Measurements from ENCODE around the gene RAB44.

Gene RAB44

DNA sequence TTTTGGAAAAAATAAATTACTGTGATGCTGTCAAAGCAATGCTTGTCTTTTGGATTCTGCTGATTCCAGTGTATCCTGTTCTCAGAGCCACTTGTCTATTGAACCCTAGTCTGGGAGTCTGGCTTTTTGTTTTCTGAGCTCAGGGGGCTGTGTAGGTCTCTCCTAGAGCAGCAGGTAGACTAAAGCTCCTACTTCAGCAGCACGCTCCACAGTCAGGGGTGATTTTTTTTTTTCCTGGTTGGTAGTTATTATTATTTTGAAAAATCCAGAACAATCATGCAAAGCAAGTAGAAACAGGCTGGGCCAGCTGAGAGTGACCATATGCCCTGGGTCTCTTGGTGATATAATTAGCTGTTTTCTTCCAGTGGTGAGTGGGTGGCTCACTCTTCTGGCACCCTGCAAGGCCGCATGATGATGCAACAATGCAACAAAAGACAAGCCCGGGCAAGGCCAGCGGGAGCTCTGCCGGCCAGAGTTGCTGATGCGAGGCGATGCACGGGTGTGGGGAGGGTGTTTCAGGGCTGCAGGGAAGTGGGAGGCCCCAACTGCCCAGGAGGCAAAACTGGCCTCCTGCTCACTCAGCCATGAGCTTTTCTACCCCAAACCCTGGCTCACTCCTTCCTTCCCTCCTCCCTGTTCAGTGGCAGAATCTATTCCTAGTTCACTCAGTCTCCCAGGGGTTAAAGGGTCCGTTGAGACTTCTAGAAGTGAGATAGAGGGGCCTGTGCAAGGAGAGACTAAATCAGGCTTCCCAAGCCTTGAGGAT lies 30.6 kb upstream of the RAB44 start:
- peak in 9 of 10 donors; percentile 44 to 95 (median 66) for DNase-seq
- intact Hi-C loops (cut with DNase I) = no loop called here

DNA sequence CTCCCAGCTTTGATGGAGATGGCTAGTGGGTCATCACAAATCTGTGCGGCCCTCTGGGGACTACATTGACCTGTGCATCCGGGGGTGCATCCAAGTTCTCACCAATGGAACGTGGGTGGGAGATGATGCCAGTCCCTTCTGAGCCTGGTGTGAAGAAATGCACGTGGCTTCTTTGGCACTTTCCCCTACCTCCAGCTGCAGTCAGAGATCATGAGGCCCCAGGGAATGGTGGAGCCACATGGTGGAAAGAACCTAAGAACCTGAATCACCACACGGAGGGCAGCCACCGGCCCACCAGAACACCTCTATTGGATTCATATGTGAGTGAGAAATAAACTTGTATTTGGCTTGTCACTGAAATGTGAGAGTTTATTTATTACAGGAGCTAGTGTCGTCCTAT lies 29.0 kb upstream of the RAB44 start:
- DNase-seq = peak in 1 of 10 donors; percentile 38
- intact Hi-C loops (cut with DNase I) = no loop called here

DNA sequence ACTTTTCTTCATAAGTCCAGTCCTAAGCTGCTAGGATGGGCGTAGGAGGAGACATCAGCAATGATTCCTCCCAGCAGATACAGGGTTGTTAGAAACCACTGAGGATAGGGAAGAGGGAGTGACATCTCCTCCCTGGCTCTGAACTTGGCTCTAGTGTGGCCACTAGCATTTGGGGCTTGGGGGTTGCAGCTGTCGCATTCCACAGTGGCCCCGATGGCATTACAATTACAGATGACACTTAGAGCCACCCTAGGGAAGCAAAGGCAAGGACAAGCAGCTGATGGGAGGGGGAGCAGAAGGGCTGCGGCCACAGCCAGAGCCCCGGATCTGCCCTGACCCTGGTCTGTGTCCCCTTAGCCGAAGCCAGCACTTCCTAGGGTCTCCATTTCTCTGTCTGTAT lies 28.6 kb upstream of the RAB44 start:
- intact Hi-C loops (cut with DNase I) = no loop called here
- DNase-seq = peak in 1 of 10 donors; percentile 22

DNA sequence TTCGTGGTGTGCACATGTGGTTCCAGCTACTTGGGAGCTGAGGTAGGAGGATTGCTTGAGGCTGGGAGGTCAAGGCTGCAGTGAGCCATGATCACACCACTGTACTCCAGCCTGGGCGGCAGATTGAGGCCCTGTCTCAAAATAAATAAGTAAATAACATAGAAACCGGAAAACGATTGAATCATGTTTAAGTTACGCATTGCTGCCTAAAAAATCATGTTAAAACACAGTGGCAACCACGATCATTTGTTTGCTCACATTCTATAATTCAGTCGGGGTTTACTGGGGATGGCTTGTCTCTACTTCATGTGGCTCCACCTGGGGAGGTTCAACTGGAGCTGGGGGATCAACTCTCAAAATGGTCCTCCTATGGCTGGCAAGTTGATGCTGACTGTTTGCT lies 27.4 kb upstream of the RAB44 start:
- intact Hi-C loops (cut with DNase I) = no loop called here
- no peak for DNase-seq

DNA sequence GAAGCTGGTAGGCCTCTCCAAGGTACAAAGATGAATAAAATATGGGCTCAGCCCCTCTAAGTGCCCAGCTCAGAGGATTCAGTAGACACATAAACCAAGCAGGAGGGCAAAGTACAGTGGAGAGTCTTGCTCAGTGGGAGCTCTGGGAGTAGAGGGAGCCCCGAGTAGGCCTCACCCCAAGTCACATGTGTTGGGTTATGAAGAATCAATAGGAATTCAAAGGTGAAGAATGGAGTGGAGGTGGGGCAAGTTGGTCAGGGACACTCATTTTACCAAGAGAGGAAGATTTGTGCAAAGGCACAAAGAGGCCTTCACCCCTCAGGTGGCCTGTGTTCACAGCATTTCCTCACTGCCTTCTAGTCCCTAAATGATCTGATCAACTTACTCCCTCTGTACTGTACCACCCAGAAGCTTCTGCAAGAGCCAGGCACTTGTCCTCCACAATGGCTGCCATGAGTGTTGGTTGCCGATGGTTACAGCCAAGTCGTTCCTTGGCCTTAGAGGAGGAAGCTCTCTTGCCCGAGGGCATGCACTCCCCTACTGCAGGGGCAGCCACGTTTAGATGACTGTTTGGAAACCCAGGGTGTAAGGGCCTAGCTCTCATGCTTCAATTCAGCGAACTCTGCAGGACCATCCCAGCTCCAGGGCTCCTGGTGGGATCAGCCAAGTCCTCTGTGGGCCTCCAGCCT lies 25.8 kb upstream of the RAB44 start:
- peak in 2 of 10 donors; percentile 32 to 41 for DNase-seq
- intact Hi-C loops (cut with DNase I) = no loop called here

DNA sequence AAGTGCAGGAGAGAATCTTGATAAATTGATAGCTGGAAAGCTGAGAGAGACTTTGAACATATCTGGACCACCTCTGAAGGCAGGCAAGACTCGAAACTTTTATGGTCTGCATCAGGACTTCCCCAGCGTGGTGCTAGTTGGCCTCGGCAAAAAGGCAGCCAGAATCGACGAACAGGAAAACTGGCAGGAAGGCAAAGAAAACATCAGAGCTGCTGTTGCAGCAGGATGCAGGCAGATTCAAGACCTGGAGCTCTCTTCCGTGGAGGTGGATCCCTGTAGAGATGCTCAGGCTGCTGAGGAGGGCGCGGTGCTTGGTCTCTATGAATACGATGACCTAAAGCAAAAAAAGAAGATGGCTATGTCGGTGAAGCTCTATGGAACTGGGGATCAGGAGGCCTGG lies 23.7 kb upstream of the RAB44 start:
- intact Hi-C loops (cut with DNase I) = no loop called here
- DNase-seq = peak in 2 of 10 donors; percentile 35 to 45

DNA sequence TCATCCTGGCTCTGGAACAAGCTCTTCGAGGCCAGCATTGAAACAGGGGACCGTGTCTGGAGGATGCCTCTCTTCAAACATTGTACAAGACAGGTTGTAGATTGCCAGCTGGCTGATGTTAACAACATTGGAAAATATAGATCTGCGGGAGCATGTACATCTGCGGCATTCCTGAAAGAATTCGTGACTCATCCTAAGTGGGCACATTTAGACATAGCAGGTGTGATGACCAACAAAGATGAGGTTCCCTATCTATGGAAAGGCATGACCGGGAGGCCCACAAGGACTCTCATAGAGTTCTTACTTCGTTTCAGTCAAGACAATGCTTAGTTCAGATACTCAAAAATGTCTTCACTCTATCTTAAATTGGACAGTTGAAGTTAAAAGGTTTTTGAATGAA lies 22.7 kb upstream of the RAB44 start:
- intact Hi-C loops (cut with DNase I) = no loop called here
- DNase-seq = peak in 1 of 10 donors; percentile 12

DNA sequence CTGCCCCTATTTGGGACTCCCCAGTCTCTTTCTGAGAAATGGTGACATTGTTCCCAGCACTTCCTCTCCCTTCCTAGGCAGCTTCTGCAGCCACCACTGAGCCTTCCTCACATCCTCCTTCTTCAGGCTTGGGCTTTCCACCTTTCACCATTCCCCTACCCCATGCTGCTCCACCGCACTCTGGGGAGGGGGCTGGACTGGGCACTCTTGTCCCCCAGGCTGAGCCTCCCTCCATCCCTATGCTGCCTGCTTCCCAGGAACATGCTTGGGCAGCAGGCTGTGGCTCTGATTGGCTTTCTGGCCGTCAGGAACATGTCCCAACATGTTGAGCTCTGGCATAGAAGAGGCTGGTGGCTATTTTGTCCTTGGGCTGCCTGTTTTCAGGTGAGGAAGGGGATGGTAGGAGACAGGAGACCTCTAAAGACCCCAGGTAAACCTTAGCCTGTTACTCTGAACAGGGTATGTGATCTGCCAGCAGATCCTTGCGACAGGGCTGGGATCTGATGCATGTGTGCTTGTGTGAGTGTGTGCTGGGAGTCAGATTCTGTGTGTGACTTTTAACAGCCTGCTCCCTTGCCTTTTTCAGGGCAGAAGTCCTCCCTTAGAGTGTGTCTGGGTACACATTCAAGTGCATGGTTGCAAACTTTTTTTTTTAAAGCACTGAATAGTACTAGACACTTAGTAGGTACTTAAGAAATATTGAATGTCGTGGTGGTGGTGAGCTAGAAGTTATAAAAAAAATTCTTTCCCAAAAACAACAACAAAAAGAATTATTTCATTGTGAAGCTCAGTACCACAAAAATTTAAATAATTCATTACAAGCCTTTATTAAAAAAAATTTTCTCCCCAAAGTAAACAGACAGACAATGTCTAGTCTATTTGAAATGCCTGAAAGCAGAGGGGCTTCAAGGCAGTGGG lies 21.2 kb upstream of the RAB44 start:
- intact Hi-C loops (cut with DNase I) = no loop called here
- peak in 1 of 10 donors; percentile 53 for DNase-seq

DNA sequence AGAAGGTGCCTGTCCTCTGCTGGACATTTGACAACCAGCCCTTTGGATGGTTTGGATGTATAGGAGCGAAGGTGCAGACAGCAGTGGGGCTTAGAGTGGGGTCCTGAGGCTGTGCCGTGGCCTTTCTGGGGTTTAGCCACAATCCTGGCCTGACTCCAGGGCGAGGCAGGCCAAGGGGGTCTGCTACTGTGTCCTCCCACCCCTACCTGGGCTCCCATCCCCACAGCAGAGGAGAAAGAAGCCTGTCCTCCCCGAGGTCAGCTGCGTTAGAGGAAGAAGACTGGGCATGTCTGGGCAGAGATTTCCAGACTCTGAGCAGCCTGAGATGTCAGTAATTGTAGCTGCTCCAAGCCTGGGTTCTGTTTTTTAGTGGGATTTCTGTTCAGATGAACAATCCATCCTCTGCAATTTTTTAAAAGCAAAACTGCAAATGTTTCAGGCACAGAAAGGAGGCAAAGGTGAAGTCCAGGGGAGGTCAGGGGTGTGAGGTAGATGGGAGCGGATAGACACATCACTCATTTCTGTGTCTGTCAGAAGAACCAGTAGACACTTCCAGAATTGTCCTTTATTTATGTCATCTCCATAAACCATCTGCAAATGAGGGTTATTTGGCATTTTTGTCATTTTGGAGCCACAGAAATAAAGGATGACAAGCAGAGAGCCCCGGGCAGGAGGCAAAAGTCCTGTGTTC lies 20.4 kb upstream of the RAB44 start:
- intact Hi-C loops (cut with DNase I) = no loop called here
- DNase-seq = peak in 2 of 10 donors; percentile 40 to 70

DNA sequence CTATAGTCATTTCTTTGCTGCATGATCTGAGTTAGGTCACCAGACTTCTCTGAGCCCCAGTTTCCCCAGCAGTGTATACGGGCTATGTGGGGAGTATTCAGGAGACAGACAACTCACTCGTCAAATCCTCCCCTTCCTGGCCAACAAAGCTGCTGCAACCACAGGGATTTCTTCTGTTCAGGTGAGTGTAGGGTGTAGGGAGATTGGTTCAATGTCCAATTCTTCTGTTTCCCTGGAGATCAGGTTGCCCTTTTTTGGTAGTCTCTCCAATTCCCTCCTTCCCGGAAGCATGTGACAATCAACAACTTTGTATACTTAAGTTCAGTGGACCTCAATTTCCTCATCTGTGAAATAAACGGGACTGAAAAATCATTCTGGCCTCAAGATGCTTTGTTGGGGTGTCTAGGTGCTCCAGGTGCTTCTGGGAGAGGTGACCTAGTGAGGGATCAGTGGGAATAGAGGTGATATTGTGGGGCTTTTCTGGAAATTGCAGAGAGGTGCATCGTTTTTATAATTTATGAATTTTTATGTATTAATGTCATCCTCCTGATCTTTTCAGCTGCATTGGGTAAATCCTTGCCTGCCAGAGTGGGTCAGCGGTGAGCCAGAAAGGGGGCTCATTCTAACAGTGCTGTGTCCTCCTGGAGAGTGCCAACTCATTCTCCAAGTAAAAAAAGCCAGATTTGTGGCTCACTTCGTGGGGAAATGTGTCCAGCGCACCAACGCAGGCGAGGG lies 19.7 kb upstream of the RAB44 start:
- DNase-seq = peak in 2 of 10 donors; percentile 24 to 59
- intact Hi-C loops (cut with DNase I) = no loop called here

DNA sequence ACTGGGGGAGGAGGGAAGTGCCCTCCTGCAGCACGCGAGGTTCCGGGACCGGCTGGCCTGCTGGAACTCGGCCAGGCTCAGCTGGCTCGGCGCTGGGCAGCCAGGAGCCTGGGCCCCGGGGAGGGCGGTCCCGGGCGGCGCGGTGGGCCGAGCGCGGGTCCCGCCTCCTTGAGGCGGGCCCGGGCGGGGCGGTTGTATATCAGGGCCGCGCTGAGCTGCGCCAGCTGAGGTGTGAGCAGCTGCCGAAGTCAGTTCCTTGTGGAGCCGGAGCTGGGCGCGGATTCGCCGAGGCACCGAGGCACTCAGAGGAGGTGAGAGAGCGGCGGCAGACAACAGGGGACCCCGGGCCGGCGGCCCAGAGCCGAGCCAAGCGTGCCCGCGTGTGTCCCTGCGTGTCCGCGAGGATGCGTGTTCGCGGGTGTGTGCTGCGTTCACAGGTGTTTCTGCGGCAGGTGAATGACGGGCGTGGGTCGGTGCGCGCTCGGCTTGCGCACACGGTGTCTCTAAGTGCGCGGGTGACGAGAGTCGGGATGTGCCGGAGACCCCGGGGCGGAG lies 19.1 kb upstream of the RAB44 start, which contains the start of gene CDKN1A:
TSS of gene CDKN1A (plus strand) at position 227 of the 555 bp plus-strand sequence. CDS start 5,388 bp downstream, outside the sequence.
- peak; percentile 57 to 97 (median 80) for DNase-seq
- intact Hi-C loops (cut with DNase I) = no loop called here

DNA sequence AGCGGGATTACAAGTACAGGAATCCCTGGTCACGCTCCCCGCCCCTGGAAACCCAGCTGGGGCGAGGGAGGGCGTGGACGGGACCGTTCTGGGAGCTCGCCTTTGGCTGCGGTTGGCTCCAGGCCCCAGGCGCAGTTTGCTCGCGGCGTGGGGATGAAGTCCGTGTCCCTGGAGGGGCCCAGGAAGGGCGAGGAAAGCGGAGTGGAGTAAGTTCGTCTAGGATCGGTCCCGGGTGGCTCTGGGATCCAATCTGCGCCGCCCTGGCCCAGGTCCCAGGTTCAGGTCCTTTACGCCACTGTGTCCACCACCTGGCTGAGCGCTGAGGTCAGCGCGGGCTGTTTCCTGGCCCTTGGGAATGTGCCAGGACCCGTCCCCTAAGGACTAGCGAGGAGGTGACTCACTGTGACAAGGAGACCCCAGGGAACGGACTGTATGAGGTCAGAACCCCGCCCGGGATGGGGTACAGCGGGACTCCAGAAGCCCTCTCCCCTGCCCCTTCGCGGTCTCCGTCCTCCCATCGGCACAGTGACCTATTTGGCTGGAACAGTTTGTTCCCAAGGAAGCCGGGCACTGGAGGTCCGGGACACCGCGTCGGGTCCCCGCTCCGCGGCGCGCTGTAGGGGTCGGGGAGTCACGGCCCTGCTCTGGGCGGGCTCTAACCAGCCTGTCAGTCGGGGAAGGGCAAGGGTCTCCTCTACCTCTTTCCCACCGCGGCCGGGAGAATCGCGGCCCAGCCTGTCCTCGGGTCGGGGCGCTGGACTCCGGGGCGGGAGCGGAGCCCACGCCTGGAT lies 18.4 kb upstream of the RAB44 start:
- DNase-seq = peak in 5 of 10 donors; percentile 17 to 88 (median 78)
- intact Hi-C loops (cut with DNase I) = no loop called here

DNA sequence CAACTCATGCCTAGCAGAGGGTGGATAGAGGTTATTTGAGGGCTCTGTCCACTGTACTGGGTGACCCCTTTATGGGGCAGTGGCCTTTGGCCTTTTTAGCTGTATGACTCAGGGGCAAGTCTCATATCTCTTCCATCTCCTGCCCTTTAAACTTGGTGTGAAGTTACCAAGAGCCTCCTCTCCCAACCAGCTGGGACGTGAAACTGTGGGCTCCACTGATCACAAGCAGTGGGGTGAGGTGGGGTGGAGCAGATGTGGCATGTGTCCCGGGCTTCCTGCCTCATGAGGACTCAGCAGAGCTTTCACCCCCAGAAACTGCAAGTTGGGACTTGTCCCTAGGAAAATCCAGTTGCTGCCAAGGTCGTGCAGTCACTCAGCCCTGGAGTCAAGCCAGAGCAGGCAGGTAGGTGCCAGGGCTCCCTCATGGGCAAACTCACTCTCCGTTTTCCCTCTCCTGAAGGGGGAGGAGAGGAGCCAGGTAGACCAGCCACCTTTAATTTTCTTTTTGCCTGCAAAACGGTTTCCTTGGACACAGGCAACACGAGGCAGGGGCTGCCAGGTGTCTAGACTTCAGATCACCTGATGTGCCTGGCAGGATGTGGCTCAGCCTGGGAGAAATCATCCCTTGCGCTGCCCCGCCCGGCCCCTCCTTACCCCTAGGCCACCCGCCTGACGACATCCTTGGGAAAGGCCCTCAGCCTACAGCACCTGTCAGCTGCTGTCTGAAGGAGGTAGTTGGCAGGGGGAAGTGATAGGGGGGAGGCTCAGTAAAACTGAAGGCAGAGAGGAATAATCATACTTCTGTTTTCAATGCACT lies 15.1 kb upstream of the RAB44 start:
- peak in 1 of 10 donors; percentile 79 for DNase-seq
- intact Hi-C loops (cut with DNase I) = loop anchor here (10.0 kb wide), 1 partner anchor 258 kb away; no protein-coding TSS in a partner anchor

DNA sequence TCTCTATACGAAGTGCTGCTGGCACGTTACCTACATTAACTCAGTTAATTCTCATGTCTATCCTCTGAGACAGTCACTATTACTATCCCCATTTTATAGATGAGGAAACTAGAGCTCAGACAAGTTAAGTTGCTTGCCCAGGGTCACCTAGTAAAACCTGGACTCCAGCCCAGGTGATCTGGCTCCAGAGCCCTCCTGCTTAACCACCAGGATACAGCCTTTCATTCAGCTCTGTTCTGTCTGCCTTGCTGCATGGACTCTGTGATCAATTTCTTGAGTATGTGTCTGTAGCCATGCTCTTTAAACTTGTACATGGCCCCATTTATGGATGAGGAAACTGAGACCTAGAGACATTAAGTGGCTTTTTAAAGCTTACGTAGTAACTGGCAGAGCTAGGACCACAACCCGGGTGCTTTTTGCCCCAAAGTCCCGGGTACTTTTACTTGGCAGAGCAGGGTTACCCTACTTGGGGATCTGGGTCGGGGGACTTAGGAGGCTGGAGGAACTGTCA lies 14.4 kb upstream of the RAB44 start:
- DNase-seq = no peak
- intact Hi-C loops (cut with DNase I) = loop anchor here (10.0 kb wide), 1 partner anchor 258 kb away; no protein-coding TSS in a partner anchor

DNA sequence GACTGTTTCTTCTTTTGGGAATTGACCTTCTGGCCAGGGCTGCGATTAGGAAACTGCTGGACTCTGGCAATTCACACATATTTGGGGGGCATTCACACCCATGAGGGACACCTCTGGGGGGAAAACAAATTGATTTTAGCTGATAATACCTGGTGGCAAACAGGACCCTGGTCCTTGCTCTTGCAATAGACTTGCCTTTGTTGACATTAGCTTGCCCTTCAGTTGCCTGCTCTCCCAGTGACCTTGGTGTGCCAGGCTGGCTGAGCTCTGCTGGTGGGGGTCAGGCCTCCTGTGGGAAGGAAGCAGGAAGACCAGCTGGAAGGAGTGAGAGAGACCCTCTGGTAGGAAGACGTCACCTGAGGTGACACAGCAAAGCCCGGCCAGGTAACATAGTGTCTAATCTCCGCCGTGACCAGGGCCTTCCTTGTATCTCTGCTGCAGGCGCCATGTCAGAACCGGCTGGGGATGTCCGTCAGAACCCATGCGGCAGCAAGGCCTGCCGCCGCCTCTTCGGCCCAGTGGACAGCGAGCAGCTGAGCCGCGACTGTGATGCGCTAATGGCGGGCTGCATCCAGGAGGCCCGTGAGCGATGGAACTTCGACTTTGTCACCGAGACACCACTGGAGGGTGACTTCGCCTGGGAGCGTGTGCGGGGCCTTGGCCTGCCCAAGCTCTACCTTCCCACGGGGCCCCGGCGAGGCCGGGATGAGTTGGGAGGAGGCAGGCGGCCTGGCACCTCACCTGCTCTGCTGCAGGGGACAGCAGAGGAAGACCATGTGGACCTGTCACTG lies 13.8 kb upstream of the RAB44 start:
- intact Hi-C loops (cut with DNase I) = loop anchor here (10.0 kb wide), 1 partner anchor 259 kb away; no protein-coding TSS in a partner anchor
- peak in 1 of 10 donors; percentile 79 for DNase-seq

DNA sequence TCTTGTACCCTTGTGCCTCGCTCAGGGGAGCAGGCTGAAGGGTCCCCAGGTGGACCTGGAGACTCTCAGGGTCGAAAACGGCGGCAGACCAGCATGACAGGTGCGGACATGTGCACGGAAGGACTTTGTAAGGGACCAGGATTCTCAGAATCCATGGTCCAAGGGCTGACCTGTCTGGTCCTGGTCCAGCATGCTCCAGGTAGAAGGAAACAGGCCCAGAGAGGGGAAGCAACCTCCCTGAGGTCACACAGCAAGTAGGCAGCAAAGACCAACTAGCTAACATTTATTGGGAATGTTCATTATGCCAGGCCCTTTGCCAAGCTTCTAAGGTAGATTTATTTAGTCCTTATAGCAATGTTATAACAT lies 13.2 kb upstream of the RAB44 start:
- intact Hi-C loops (cut with DNase I) = loop anchor here (10.0 kb wide), 1 partner anchor 260 kb away; no protein-coding TSS in a partner anchor
- no peak for DNase-seq
